Measurements from ENCODE around the gene BEND6. TPM values are rescaled to one million over a fixed set of nuclear protein-coding genes. Genes with fewer than 3 reads are reported as not detected.
"Not testable (repeated sequence)": the region's sequence is repeated elsewhere in the genome, so short reads cannot be mapped to it uniquely, and the experiment has no call there.

Gene BEND6
- total and polyA plus RNA-seq, 2 donors (not counting 3 experiments of a cell fraction or from before 2014, with no cell fraction given) = 0.15 to 0.66 TPM

GRCh38 chr6:57046332-57047256 lies 91.7 kb downstream of the BEND6 start, which contains the start of gene KIAA1586:
Gene KIAA1586 (plus strand): TSS chr6:57046693. CDS start chr6:57046756, 63 bp downstream.
- H3K4me3 ChIP-seq (replicated peaks in 1 of 3; ENCODE audit: insufficient read depth in 1 of 3, low read depth in 1 of 3, low read length in 3 of 3) = peak within 1 kb of the TSS; percentile 72 to 93 (median 85)
- peak; percentile 94 for FAIRE-seq
- H3K36me3 ChIP-seq (ENCODE audit: control insufficient read depth in 2 of 2, extremely low read depth in 1 of 2, insufficient read depth in 2 of 2, low read length in 2 of 2); H4K20me1 ChIP-seq (replicated peaks; ENCODE audit: control insufficient read depth, extremely low read depth, insufficient read depth, low read length); H3K9me1 ChIP-seq (replicated peaks; ENCODE audit: control insufficient read depth, extremely low read depth, insufficient read depth, low read length); dilution Hi-C loops (cut with MboI; ENCODE audit: extremely low pct_ligation_motif_present, low sequenced_read_pairs); H3K9me3 ChIP-seq (replicated peaks; ENCODE audit: control insufficient read depth, insufficient read depth, low read length); H3K27me3 ChIP-seq (ENCODE audit: control insufficient read depth in 2 of 2, insufficient read depth in 2 of 2, low read length in 2 of 2); POLR2A ChIA-PET: not testable (repeated sequence)
- H3K4me2 ChIP-seq (ENCODE audit: insufficient read depth, low read length) = peak within 1 kb of the TSS; percentile 98
- DNase-seq (ENCODE audit: low read depth, low spot score) = peak; percentile 87
- peaks cover 10% of the 10 kb centered on the region for H3K4me1 ChIP-seq (ENCODE audit: control insufficient read depth, extremely low read depth, insufficient read depth, low read length)
- BruUV-seq (replicated peaks) = TSS peak; percentile 62
- H3K79me2 ChIP-seq (ENCODE audit: control insufficient read depth, insufficient read depth, low read length) = peaks cover 27% of the 10 kb centered on the region
- H2AFZ ChIP-seq (ENCODE audit: low read depth, low read length) = peak within 1 kb of the TSS; percentile 80
- peak; percentile 70 for TF ChIP-seq POLR2AphosphoS5 (IDR thresholded peaks at IDR 0.05; ENCODE audit: insufficient read depth, low read depth, low read length)
- peak within 1 kb of the TSS; percentile 79 for H3K9ac ChIP-seq (replicated peaks; ENCODE audit: extremely low read depth, insufficient read depth, low read length)
- peak within 1 kb of the TSS; percentile 48 for H3K27ac ChIP-seq (ENCODE audit: insufficient read depth, low read depth, low read length)
- CTCF ChIA-PET = interaction anchor here (1.0 to 1.4 kb wide), 4 partner anchors 91 to 271 kb away, joined by 3 to 7 read pairs (median 4); partner anchors contain the start of genes BEND6 and PRIM2
- intact Hi-C loops (cut with micrococcal nuclease) = loop anchor here (1.0 kb wide), 2 partner anchors 91 to 175 kb away; partner anchors contain the start of gene BEND6

DNA sequence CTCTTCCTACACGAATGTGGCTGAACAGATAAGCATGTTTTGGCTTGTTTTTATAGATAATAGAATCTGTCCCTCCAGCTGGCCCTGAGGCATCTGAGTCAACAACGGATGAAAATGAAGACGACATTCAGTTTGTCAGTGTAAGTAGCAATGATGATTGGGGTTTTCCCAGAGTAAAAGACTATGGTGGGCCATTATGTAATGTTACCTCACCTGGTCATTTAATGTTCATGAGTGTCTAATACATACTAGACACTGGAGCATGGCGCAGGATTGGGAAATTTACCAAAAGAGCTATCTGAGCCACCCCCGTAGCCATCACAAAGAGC lies 92.3 kb downstream of the BEND6 start:
- intact Hi-C loops (cut with micrococcal nuclease); H3K27me3 ChIP-seq (ENCODE audit: control insufficient read depth in 2 of 2, insufficient read depth in 2 of 2, low read length in 2 of 2); H3K27ac ChIP-seq (ENCODE audit: insufficient read depth, low read depth, low read length); H3K4me3 ChIP-seq (replicated peaks in 1 of 3; ENCODE audit: insufficient read depth in 1 of 3, low read depth in 1 of 3, low read length in 3 of 3); H4K20me1 ChIP-seq (replicated peaks; ENCODE audit: control insufficient read depth, extremely low read depth, insufficient read depth, low read length); H2AFZ ChIP-seq (ENCODE audit: low read depth, low read length); FAIRE-seq; H3K9ac ChIP-seq (replicated peaks; ENCODE audit: extremely low read depth, insufficient read depth, low read length); dilution Hi-C loops (cut with MboI; ENCODE audit: extremely low pct_ligation_motif_present, low sequenced_read_pairs); H3K36me3 ChIP-seq (ENCODE audit: control insufficient read depth in 2 of 2, extremely low read depth in 1 of 2, insufficient read depth in 2 of 2, low read length in 2 of 2); H3K9me1 ChIP-seq (replicated peaks; ENCODE audit: control insufficient read depth, extremely low read depth, insufficient read depth, low read length); POLR2A ChIA-PET; BruUV-seq (replicated peaks); DNase-seq (ENCODE audit: low read depth, low spot score); H3K4me2 ChIP-seq (ENCODE audit: insufficient read depth, low read length); H3K9me3 ChIP-seq (replicated peaks; ENCODE audit: control insufficient read depth, insufficient read depth, low read length): not testable (repeated sequence)
- peaks cover 28% of the 10 kb centered on the region for H3K79me2 ChIP-seq (ENCODE audit: control insufficient read depth, insufficient read depth, low read length)
- CTCF ChIA-PET = interaction anchor here (1.4 kb wide), 1 partner anchor 143 kb away, joined by 7 read pairs; no protein-coding TSS in a partner anchor
- peaks cover 10% of the 10 kb centered on the region for H3K4me1 ChIP-seq (ENCODE audit: control insufficient read depth, extremely low read depth, insufficient read depth, low read length)

- H2AFZ ChIP-seq (ENCODE audit: low read depth, low read length); H3K9me1 ChIP-seq (replicated peaks; ENCODE audit: control insufficient read depth, extremely low read depth, insufficient read depth, low read length); DNase-seq (ENCODE audit: low read depth, low spot score); H3K27me3 ChIP-seq (ENCODE audit: control insufficient read depth in 2 of 2, insufficient read depth in 2 of 2, low read length in 2 of 2); FAIRE-seq; H3K9me3 ChIP-seq (replicated peaks; ENCODE audit: control insufficient read depth, insufficient read depth, low read length); H3K36me3 ChIP-seq (ENCODE audit: control insufficient read depth in 2 of 2, extremely low read depth in 1 of 2, insufficient read depth in 2 of 2, low read length in 2 of 2); BruUV-seq (replicated peaks); H3K9ac ChIP-seq (replicated peaks; ENCODE audit: extremely low read depth, insufficient read depth, low read length); CTCF ChIA-PET; H3K27ac ChIP-seq (ENCODE audit: insufficient read depth, low read depth, low read length); H4K20me1 ChIP-seq (replicated peaks; ENCODE audit: control insufficient read depth, extremely low read depth, insufficient read depth, low read length); POLR2A ChIA-PET; dilution Hi-C loops (cut with MboI; ENCODE audit: extremely low pct_ligation_motif_present, low sequenced_read_pairs): not testable (repeated sequence)
- peak overlapping the region in 1 of 3 experiments; percentile 11 for H3K4me3 ChIP-seq (replicated peaks in 1 of 3; ENCODE audit: insufficient read depth in 1 of 3, low read depth in 1 of 3, low read length in 3 of 3)
- H3K4me1 ChIP-seq (ENCODE audit: control insufficient read depth, extremely low read depth, insufficient read depth, low read length) = peaks cover 10% of the 10 kb centered on the region
- peak overlapping the region; percentile 9 for H3K4me2 ChIP-seq (ENCODE audit: insufficient read depth, low read length)
- intact Hi-C loops (cut with micrococcal nuclease) = loop anchor here (2.0 kb wide), 1 partner anchor 143 kb away; no protein-coding TSS in a partner anchor
- H3K79me2 ChIP-seq (ENCODE audit: control insufficient read depth, insufficient read depth, low read length) = peaks cover 28% of the 10 kb centered on the region
These were observed 93.0 kb downstream of the BEND6 start for GRCh38 chr6:57047859-57048258.

Measured in endothelial cell of umbilical vein (primary cell).